ENCODE measurements around the gene TMEM212. TPM values are rescaled to one million over a fixed set of nuclear protein-coding genes. Genes with fewer than 3 reads are reported as not detected.

Gene TMEM212
- total and polyA plus RNA-seq, 2 of the 13 experiments (the other 11 are each of a cell fraction or from before 2014, with no cell fraction given) = not detected

GRCh38 chr3:171863920-171864319 is 20.8 kb downstream of the TMEM212 start:
- Histone ChIP-seq H3K36me3 (replicated peaks in 1 of 2; ENCODE audit: control insufficient read depth in 1 of 2, insufficient read depth in 2 of 2, low read length in 2 of 2) (no peaks in the 10 kb centered on the region), H3K79me2 (ENCODE audit: insufficient read depth, low read length) (no peaks in the 10 kb centered on the region), H4K20me1 (ENCODE audit: insufficient read depth, low read length) (no peaks in the 10 kb centered on the region), H3K4me3 (replicated peaks in 1 of 3; ENCODE audit: insufficient read depth in 1 of 3, low read depth in 2 of 3, low read length in 3 of 3) (no peak overlapping the region), H3K9ac (ENCODE audit: insufficient read depth, low read depth, low read length) (no peak overlapping the region), H2AFZ (ENCODE audit: low read length) (no peak overlapping the region), H3K27ac (ENCODE audit: extremely low read length, insufficient read depth, low read length) (no peak overlapping the region), H3K4me2 (ENCODE audit: low read depth, low read length) (no peak overlapping the region), H3K4me1 (ENCODE audit: insufficient read depth, low read length) (peaks cover 19% of the 10 kb centered on the region), H3K9me3 (ENCODE audit: low read length) (no peaks in the 10 kb centered on the region), H3K27me3 (ENCODE audit: control insufficient read depth in 1 of 2, insufficient read depth in 2 of 2, low read length in 2 of 2) (no peaks in the 10 kb centered on the region)
- DNase-seq (ENCODE audit: low spot score) = no peak
- in situ Hi-C loops (cut with HindIII; ENCODE audit: extremely low pct_ligation_motif_present, low pct_unique_long_range_greater_than_20kb) (no loop called here), intact Hi-C loops (cut with micrococcal nuclease; ENCODE audit: unreplicated experiment) (no loop called here)
- TF ChIP-seq ZNF629 (CRISPR knock-in tag; conservative IDR thresholded peaks at IDR 0.05) (peak; percentile 88), NKX3-1 (CRISPR knock-in tag; IDR thresholded peaks at IDR 0.05) (no peak)
- BruUV-seq (replicated peaks) = no TSS peak
- 99% methylated on average over 3 of the region's 3 CpGs for WGBS (ENCODE audit: low lambda C conversion rate)
- ChIA-PET POLR2A (no interaction called here), CTCF (ENCODE audit: low intra/inter-chr PET ratio, low total read pairs) (no interaction called here)
- ATAC-seq = no peak
- FAIRE-seq = no peak

GRCh38 chr3:171865191-171865865 is 22.2 kb downstream of the TMEM212 start:
- Histone ChIP-seq H3K27me3 (ENCODE audit: control insufficient read depth in 1 of 2, insufficient read depth in 2 of 2, low read length in 2 of 2) (no peaks in the 10 kb centered on the region), H3K9ac (ENCODE audit: insufficient read depth, low read depth, low read length) (no peak overlapping the region), H2AFZ (ENCODE audit: low read length) (no peak overlapping the region), H3K27ac (ENCODE audit: extremely low read length, insufficient read depth, low read length) (no peak overlapping the region), H3K4me2 (ENCODE audit: low read depth, low read length) (no peak overlapping the region), H3K79me2 (ENCODE audit: insufficient read depth, low read length) (no peaks in the 10 kb centered on the region), H3K36me3 (replicated peaks in 1 of 2; ENCODE audit: control insufficient read depth in 1 of 2, insufficient read depth in 2 of 2, low read length in 2 of 2) (no peaks in the 10 kb centered on the region), H3K4me1 (ENCODE audit: insufficient read depth, low read length) (peaks cover 19% of the 10 kb centered on the region), H3K9me3 (ENCODE audit: low read length) (no peaks in the 10 kb centered on the region), H3K4me3 (replicated peaks in 1 of 3; ENCODE audit: insufficient read depth in 1 of 3, low read depth in 2 of 3, low read length in 3 of 3) (no peak overlapping the region), H4K20me1 (ENCODE audit: insufficient read depth, low read length) (no peaks in the 10 kb centered on the region)
- FAIRE-seq = no peak
- ChIA-PET CTCF (ENCODE audit: low intra/inter-chr PET ratio, low total read pairs) (no interaction called here), POLR2A (interaction anchor here (1.0 kb wide), 1 partner anchor 18 kb away, joined by 4 read pairs; no protein-coding TSS in a partner anchor)
- WGBS (ENCODE audit: low lambda C conversion rate) = 88% methylated on average over 5 of the region's 5 CpGs
- BruUV-seq (replicated peaks) = no TSS peak
- in situ Hi-C loops (cut with HindIII; ENCODE audit: extremely low pct_ligation_motif_present, low pct_unique_long_range_greater_than_20kb) (no loop called here), intact Hi-C loops (cut with micrococcal nuclease; ENCODE audit: unreplicated experiment) (no loop called here)
- no peak for ATAC-seq
- DNase-seq (ENCODE audit: low spot score) = no peak
- TF ChIP-seq ZNF121 (CRISPR knock-in tag; IDR thresholded peaks at IDR 0.05) (no peak), ZNF780A (CRISPR knock-in tag; IDR thresholded peaks at IDR 0.05) (no peak), ZNF546 (CRISPR knock-in tag; conservative IDR thresholded peaks at IDR 0.05) (no peak), ZMAT3 (CRISPR knock-in tag; conservative IDR thresholded peaks at IDR 0.05) (no peak), ZNF513 (CRISPR knock-in tag; conservative IDR thresholded peaks at IDR 0.05) (no peak), ZNF317 (CRISPR knock-in tag; IDR thresholded peaks at IDR 0.05) (no peak), RFX3 (CRISPR knock-in tag; IDR thresholded peaks at IDR 0.05) (no peak), PCBP2 (optimal IDR thresholded peaks at IDR 0.05; ENCODE audit: low read depth, low read length, poor library complexity, severe bottlenecking) (no peak), POGZ (CRISPR knock-in tag; IDR thresholded peaks at IDR 0.05) (no peak), NRL (CRISPR knock-in tag; IDR thresholded peaks at IDR 0.05; ENCODE audit: borderline replicate concordance) (no peak)

All from HepG2 (cell line).